ENCODE measurements around the gene COX4I2.

GRCh38 chr20:31593221-31594001 is 44.3 kb upstream of the COX4I2 start:
- TF ChIP-seq CTCF (IDR thresholded peaks at IDR 0.05) (no peak; the same call in 1 of the 2 replicates), ZFX (IDR thresholded peaks at IDR 0.05; ENCODE audit: borderline replicate concordance) (no peak)
